Ectodermal cell (in vitro differentiated cells): ENCODE measurements around the gene DSCAML1.

Experiments used
- H3K27ac ChIP-seq: 2 replicates; pipeline ENCODE4 v1.7.0; 2013; ENCODE audit warnings: mild to moderate bottlenecking, low read depth, low read length; ENCODE audit not compliant: insufficient read depth, poor library complexity, severe bottlenecking
- H3K27me3 ChIP-seq: 2 replicates; pipeline ENCODE4 v1.7.0; 2013; ENCODE audit warnings: mild to moderate bottlenecking, low read length; ENCODE audit not compliant: insufficient read depth, control insufficient read depth, poor library complexity, severe bottlenecking
- H3K36me3 ChIP-seq: one replicate; pipeline ENCODE4 v1.7.0; 2013; ENCODE audit warnings: low read length; ENCODE audit not compliant: control insufficient read depth, insufficient read depth
- H3K4me1 ChIP-seq: one replicate; pipeline ENCODE4 v1.7.0; 2013; ENCODE audit warnings: low read length; ENCODE audit not compliant: control insufficient read depth, insufficient read depth
- H3K4me3 ChIP-seq: 2 replicates; pipeline ENCODE4 v1.7.0; 2013; ENCODE audit warnings: low read depth, low read length, control low read depth; ENCODE audit not compliant: insufficient read depth
- H3K9me3 ChIP-seq: 2 replicates; pipeline ENCODE4 v1.7.0; 2013; ENCODE audit warnings: mild to moderate bottlenecking, low read length, moderate library complexity; ENCODE audit not compliant: control insufficient read depth
- WGBS, 2 experiments: methylation state at CpG; one replicate each; pipeline ENCODE4 v1.1.7; 2013; ENCODE audit warnings: missing lambda C conversion rate in 2 of 2; 5-methylcytosine and 5-hydroxymethylcytosine counted together

The DSCAML1 gene

GRCh38 chr11:117808784-117809183 is 11.8 kb upstream of the DSCAML1 start:
- Histone ChIP-seq H3K27ac (no peak overlapping the region), H3K9me3 (no peaks in the 10 kb centered on the region), H3K27me3 (peaks cover 27% of the 10 kb centered on the region), H3K4me3 (no peak overlapping the region), H3K36me3 (no peaks in the 10 kb centered on the region), H3K4me1 (no peaks in the 10 kb centered on the region)
- 87 to 88% methylated on average over 12 of the region's 12 CpGs for WGBS, 2 experiments

GRCh38 chr11:117807482-117808327 is 10.7 kb upstream of the DSCAML1 start:
- WGBS, 2 experiments = 69 to 71% methylated on average over 22 of the region's 22 CpGs
- H3K27me3 ChIP-seq = peaks cover 30% of the 10 kb centered on the region

GRCh38 chr11:117806846-117807245 is 9.8 kb upstream of the DSCAML1 start:
- WGBS, 2 experiments = 86 to 87% methylated on average over 5 of the region's 5 CpGs
- no peak overlapping the region for H3K4me3 ChIP-seq
- no peak overlapping the region for H3K27ac ChIP-seq
- H3K4me1 ChIP-seq = no peaks in the 10 kb centered on the region
- no peaks in the 10 kb centered on the region for H3K36me3 ChIP-seq
- H3K27me3 ChIP-seq = peaks cover 36% of the 10 kb centered on the region
- H3K9me3 ChIP-seq = no peaks in the 10 kb centered on the region

More at GRCh38 chr11:117807482-117808327, 10.7 kb upstream of the DSCAML1 start:
- Histone ChIP-seq H3K4me1 (no peaks in the 10 kb centered on the region), H3K36me3 (no peaks in the 10 kb centered on the region), H3K4me3 (no peak overlapping the region), H3K27ac (no peak overlapping the region), H3K9me3 (no peaks in the 10 kb centered on the region)

GRCh38 chr11:117805045-117805444 is 8.0 kb upstream of the DSCAML1 start:
- H3K9me3 ChIP-seq = no peaks in the 10 kb centered on the region
- no peaks in the 10 kb centered on the region for H3K36me3 ChIP-seq
- WGBS, 2 experiments = 92 to 100% methylated on average over 1 of the region's 1 CpG
- H3K4me1 ChIP-seq = no peaks in the 10 kb centered on the region
- no peak overlapping the region for H3K27ac ChIP-seq
- no peak overlapping the region for H3K4me3 ChIP-seq
- peaks cover 45% of the 10 kb centered on the region for H3K27me3 ChIP-seq

- H3K4me1 ChIP-seq = no peaks in the 10 kb centered on the region
- H3K27ac ChIP-seq = no peak overlapping the region
- WGBS, 2 experiments = 92 to 93% methylated on average over 8 of the region's 8 CpGs
- H3K4me3 ChIP-seq = no peak overlapping the region
- no peaks in the 10 kb centered on the region for H3K9me3 ChIP-seq
- H3K27me3 ChIP-seq = peaks cover 54% of the 10 kb centered on the region
- no peaks in the 10 kb centered on the region for H3K36me3 ChIP-seq
Observed at GRCh38 chr11:117803896-117804295, 6.9 kb upstream of the DSCAML1 start.

- Histone ChIP-seq H3K36me3 (no peaks in the 10 kb centered on the region), H3K4me1 (peaks cover 21% of the 10 kb centered on the region), H3K27me3 (peaks cover 72% of the 10 kb centered on the region), H3K27ac (no peak overlapping the region), H3K4me3 (no peak overlapping the region), H3K9me3 (no peaks in the 10 kb centered on the region)
- WGBS, 2 experiments = 67 to 72% methylated on average over 5 of the region's 5 CpGs
Observed at GRCh38 chr11:117799634-117800033, 2.6 kb upstream of the DSCAML1 start.

- H3K4me3 ChIP-seq = peak overlapping the region; percentile 29
- H3K9me3 ChIP-seq = no peaks in the 10 kb centered on the region
- peaks cover 86% of the 10 kb centered on the region for H3K27me3 ChIP-seq
- no peaks in the 10 kb centered on the region for H3K36me3 ChIP-seq
- H3K4me1 ChIP-seq = peaks cover 21% of the 10 kb centered on the region
- H3K27ac ChIP-seq = no peak overlapping the region
- WGBS, 2 experiments = 1 to 2% methylated on average over 35 of the region's 35 CpGs
Observed at GRCh38 chr11:117796456-117796871, 552 bp downstream of the DSCAML1 start.

GRCh38 chr11:117795638-117796455 is 1.2 kb downstream of the DSCAML1 start:
- Histone ChIP-seq H3K9me3 (no peaks in the 10 kb centered on the region), H3K4me3 (peak overlapping the region; percentile 29), H3K4me1 (peaks cover 21% of the 10 kb centered on the region), H3K27me3 (peaks cover 90% of the 10 kb centered on the region), H3K36me3 (no peaks in the 10 kb centered on the region), H3K27ac (no peak overlapping the region)
- WGBS, 2 experiments = 5 to 6% methylated on average over 53 of the region's 53 CpGs

GRCh38 chr11:117794772-117795629 is 2.0 kb downstream of the DSCAML1 start:
- 48 to 49% methylated on average over 28 to 29 of the region's 29 CpGs for WGBS, 2 experiments
- H3K36me3 ChIP-seq = no peaks in the 10 kb centered on the region
- no peaks in the 10 kb centered on the region for H3K9me3 ChIP-seq
- H3K27me3 ChIP-seq = peaks cover 83% of the 10 kb centered on the region
- no peak overlapping the region for H3K4me3 ChIP-seq
- H3K4me1 ChIP-seq = peaks cover 21% of the 10 kb centered on the region
- no peak overlapping the region for H3K27ac ChIP-seq
